ENCODE data around the gene CELF2. TPM values are rescaled to one million over a fixed set of nuclear protein-coding genes. Genes with fewer than 3 reads are reported as not detected.

Gene CELF2
- total RNA-seq, 4 donors from 2014 or later: 28.7 to 55.4 (median 35.0) TPM

DNA sequence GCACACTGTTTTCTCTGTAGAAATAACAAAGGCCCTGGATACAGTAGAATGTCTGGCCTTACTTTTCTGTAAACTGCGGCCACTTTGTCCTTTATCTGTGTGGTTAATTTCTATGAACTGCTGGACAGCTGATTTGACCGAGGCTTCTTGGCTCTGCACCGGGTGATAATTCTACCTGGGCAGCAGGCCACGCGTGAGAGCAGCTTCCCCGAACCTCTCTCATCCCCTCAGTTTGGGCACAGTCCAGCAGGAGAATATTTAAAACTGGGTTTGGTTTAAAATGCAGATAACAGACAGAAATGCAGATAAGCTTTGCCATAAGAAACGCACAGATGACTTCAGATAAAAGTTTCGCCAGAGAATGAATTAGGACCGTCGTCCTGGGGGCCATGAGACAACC is 81.0 kb downstream of the CELF2 start:
- no peak for TF ChIP-seq POLR2A (IDR thresholded peaks at IDR 0.05)
- TF ChIP-seq, protein P1, sequence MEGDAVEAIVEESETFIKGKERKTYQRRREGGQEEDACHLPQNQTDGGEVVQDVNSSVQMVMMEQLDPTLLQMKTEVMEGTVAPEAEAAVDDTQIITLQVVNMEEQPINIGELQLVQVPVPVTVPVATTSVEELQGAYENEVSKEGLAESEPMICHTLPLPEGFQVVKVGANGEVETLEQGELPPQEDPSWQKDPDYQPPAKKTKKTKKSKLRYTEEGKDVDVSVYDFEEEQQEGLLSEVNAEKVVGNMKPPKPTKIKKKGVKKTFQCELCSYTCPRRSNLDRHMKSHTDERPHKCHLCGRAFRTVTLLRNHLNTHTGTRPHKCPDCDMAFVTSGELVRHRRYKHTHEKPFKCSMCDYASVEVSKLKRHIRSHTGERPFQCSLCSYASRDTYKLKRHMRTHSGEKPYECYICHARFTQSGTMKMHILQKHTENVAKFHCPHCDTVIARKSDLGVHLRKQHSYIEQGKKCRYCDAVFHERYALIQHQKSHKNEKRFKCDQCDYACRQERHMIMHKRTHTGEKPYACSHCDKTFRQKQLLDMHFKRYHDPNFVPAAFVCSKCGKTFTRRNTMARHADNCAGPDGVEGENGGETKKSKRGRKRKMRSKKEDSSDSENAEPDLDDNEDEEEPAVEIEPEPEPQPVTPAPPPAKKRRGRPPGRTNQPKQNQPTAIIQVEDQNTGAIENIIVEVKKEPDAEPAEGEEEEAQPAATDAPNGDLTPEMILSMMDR (IDR thresholded peaks at IDR 0.05): no peak
- intact Hi-C loops (cut with DNase I): no loop called here
- 86 to 87% methylated on average over 10 of the region's 10 CpGs for WGBS, 2 donors
- no peak for DNase-seq
- Histone ChIP-seq H3K9me3 (no peaks in the 10 kb centered on the region), H3K4me1 (no peaks in the 10 kb centered on the region), H3K4me3 (replicated peaks in 1 of 3) (no peak overlapping the region), H3K27me3 (no peaks in the 10 kb centered on the region), H3K36me3 (no peaks in the 10 kb centered on the region), H3K27ac (no peak overlapping the region)

DNA sequence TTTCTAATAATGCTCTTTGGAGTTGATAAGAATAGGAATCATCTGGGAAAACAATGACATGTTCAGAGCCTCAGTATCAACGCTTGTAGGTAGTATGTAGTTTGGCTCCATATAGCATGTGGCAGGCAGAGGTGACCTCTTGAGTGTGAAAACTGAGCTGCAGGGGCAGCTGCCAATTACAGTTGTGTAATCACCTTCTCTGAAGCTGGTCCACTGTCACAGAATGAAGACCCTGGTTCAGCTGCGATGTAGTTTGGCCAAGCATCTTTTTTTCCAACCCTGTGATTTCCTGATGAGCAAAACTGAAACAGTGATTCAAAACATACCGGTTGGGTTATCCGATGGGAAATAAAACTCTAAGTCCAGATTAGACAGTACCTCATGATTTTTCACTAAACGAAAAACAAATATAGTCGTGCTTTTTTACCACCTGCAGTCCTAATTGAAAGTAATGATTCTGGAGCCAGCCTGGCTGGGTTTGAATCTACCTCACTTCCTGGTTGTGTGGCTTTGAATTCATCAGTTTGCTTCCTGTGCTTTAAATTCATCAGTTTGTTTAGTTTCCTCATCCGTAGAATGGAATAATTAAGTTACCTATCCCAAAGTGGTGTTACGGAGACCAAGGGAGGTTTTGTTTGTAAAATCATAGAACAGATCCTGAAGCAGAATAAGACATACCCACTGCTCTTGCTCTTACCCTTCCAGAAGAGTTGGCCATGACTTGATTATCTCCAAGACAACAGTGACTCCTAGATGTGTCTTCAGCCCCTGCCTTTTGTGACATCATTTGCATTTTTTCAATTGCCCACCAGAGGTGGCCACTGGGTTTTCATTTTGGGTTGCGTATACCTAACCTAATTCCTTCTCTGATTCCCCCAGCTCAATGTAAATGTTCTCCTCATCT is 87.4 kb downstream of the CELF2 start:
- TF ChIP-seq, protein P1 (IDR thresholded peaks at IDR 0.05): no peak
- TF ChIP-seq POLR2A (IDR thresholded peaks at IDR 0.05): no peak
- no peaks in the 10 kb centered on the region for H3K36me3 ChIP-seq
- H3K4me3 ChIP-seq (replicated peaks in 1 of 3): no peak overlapping the region
- no peak overlapping the region for H3K27ac ChIP-seq
- WGBS, 2 donors: 92 to 93% methylated on average over 9 of the region's 9 CpGs
- intact Hi-C loops (cut with DNase I): no loop called here
- no peaks in the 10 kb centered on the region for H3K4me1 ChIP-seq
- H3K27me3 ChIP-seq: no peaks in the 10 kb centered on the region
- no peaks in the 10 kb centered on the region for H3K9me3 ChIP-seq
- DNase-seq: no peak

DNA sequence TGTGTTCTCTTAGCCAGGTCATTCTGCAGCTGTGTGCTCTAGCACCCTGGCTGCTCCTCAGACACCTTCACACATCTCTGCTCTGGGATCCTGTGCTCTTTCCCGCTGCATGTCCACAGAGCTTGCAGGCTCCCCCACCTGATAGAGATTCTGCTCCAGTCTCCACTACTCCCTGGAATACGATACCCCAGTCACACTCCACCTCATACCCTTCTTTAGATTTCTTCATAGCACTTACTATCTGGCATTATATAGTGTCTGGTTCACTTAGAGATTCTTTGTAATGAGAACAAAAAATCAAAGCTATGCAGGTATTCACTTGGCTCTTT is 88.0 kb downstream of the CELF2 start:
- H3K27ac ChIP-seq: no peak overlapping the region
- intact Hi-C loops (cut with DNase I): no loop called here
- 96 to 99% methylated on average over 2 of the region's 2 CpGs for WGBS, 2 donors
- no peak for DNase-seq
- no peaks in the 10 kb centered on the region for H3K36me3 ChIP-seq
- no peaks in the 10 kb centered on the region for H3K9me3 ChIP-seq
- H3K27me3 ChIP-seq: no peaks in the 10 kb centered on the region
- no peak overlapping the region for H3K4me3 ChIP-seq (replicated peaks in 1 of 3)
- no peak for TF ChIP-seq POLR2A (IDR thresholded peaks at IDR 0.05)
- TF ChIP-seq, protein P1 (IDR thresholded peaks at IDR 0.05): no peak
- H3K4me1 ChIP-seq: no peaks in the 10 kb centered on the region

DNA sequence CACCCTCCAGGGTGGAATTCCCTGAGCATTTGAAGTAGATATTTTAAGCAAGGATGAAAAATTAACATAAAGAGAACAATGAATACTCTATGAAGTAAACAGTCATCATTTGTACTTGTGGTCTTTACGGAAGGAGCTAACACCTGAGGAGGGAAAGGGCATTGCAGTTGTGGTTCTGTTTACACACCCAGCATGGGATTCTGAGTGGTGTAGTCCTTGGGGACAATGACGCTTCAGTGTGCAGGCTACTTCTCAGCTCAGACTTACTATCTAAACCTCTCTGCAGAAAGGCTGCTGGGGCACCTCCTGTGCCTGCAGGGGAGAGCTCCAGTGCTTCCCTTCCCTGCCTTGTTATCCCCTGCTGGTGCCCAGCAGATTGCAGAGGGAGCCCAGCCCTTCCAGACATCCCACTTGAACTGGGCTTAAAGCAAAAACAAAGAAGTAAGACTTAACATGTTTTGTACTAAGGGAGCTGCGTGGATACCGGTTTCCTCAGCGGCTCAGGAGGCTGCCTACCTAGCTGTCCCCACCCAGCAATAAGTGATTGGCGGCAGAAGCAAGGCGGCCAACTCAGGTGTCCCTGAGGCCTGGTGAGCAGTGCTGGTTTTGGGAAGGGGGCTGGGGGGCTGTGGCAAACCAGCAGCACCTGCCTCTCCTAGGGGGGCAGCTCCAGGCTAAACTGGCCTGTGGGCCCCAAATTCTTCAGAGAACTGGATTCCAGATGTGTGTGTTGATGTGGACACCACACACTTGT is 89.1 kb downstream of the CELF2 start:
- WGBS, 2 donors: 74 to 90% methylated on average over 6 to 7 of the region's 7 CpGs

More for the DNA sequence above, 89.1 kb downstream of the CELF2 start:
- H3K4me3 ChIP-seq (replicated peaks in 1 of 3): no peak overlapping the region
- no peak for DNase-seq
- H3K27ac ChIP-seq: no peak overlapping the region
- H3K4me1 ChIP-seq: no peaks in the 10 kb centered on the region
- intact Hi-C loops (cut with DNase I): no loop called here
- no peaks in the 10 kb centered on the region for H3K9me3 ChIP-seq
- TF ChIP-seq, protein P1 (IDR thresholded peaks at IDR 0.05): no peak
- H3K36me3 ChIP-seq: no peaks in the 10 kb centered on the region
- H3K27me3 ChIP-seq: no peaks in the 10 kb centered on the region

Data from thyroid gland (tissue), 4 donors.